Measurements from ENCODE around the gene P4HB.
"Not testable (repeated sequence)": the region's sequence is repeated elsewhere in the genome, so short reads cannot be mapped to it uniquely, and the experiment has no call there.

The P4HB gene

GRCh38 chr17:81840826-81841778, 19.2 kb downstream of the P4HB start:
- ChIA-PET POLR2A (interaction anchor here (0.9 to 3.0 kb wide), 5 partner anchors 8 to 182 kb away, joined by 4 to 8 read pairs (median 4); partner anchors contain the start of genes CENPX, LRRC45, MCRIP1 and P4HB), CTCF (no interaction called here)
- TF ChIP-seq BHLHE40 (IDR thresholded peaks at IDR 0.05; ENCODE audit: borderline replicate concordance) (no peak), CTBP1 (IDR thresholded peaks at IDR 0.05; ENCODE audit: borderline replicate concordance) (no peak)
- no peak for DNase-seq (ENCODE audit: extremely low spot score)

- POLR2A ChIA-PET = interaction anchor here (1.1 to 3.0 kb wide), 2 partner anchors 11 to 21 kb away, joined by 3 to 7 read pairs; partner anchors contain the start of gene P4HB
- CTCF ChIA-PET; DNase-seq (ENCODE audit: extremely low spot score): not testable (repeated sequence)
Observed at GRCh38 chr17:81840059-81840458, 20.3 kb downstream of the P4HB start.

DNA sequence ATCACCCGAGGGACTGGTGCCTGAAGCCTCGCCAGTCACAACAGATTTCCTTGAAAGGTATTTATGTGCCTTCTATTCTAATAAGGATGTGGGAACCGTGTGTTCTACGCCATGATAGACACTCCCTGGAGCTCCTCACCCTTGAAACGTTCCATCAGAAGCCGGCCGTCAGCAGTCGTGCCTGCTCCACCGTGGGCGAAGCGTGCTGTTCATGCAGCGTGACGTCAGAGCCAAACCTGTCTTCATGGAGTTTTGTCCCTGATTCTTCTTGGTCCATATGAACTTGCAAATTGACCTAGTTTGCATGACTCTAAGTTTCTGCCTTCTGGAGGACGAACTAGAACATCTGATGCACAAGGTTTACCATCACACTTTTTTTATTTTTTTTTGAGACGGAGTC, 21.0 kb downstream of the P4HB start:
- no peak for DNase-seq (ENCODE audit: extremely low spot score)
- ChIA-PET POLR2A (interaction anchor here (1.1 to 3.0 kb wide), 2 partner anchors 11 to 21 kb away, joined by 3 to 7 read pairs; partner anchors contain the start of gene P4HB), CTCF (interaction anchor here (1.0 kb wide), 1 partner anchor 15 kb away, joined by 3 read pairs; no protein-coding TSS in a partner anchor)
- no peak for TF ChIP-seq FOXK2 (IDR thresholded peaks at IDR 0.05)
- TF ChIP-seq PKNOX1 (IDR thresholded peaks at IDR 0.05) = no peak
- TF ChIP-seq L3MBTL2 (conservative IDR thresholded peaks at IDR 0.05) = no peak
- TF ChIP-seq CTBP1 (IDR thresholded peaks at IDR 0.05; ENCODE audit: borderline replicate concordance) = no peak
- no peak for TF ChIP-seq SP1 (IDR thresholded peaks at IDR 0.05)
- TF ChIP-seq ARNT (IDR thresholded peaks at IDR 0.05) = no peak
- no peak for TF ChIP-seq NFRKB (IDR thresholded peaks at IDR 0.05)

- ChIA-PET CTCF (interaction anchor here (1.0 kb wide), 1 partner anchor 16 kb away, joined by 3 read pairs; no protein-coding TSS in a partner anchor), POLR2A (interaction anchor here (1.0 kb wide), 1 partner anchor 87 kb away, joined by 3 read pairs; no protein-coding TSS in a partner anchor)
- no peak for DNase-seq (ENCODE audit: extremely low spot score)
- TF ChIP-seq FOXM1 (IDR thresholded peaks at IDR 0.05; ENCODE audit: borderline replicate concordance) (no peak), NFRKB (IDR thresholded peaks at IDR 0.05) (no peak), ELF4 (IDR thresholded peaks at IDR 0.05) (no peak), ARNT (IDR thresholded peaks at IDR 0.05) (no peak), FOXA1 (IDR thresholded peaks at IDR 0.05) (no peak), SUZ12 (IDR thresholded peaks at IDR 0.05) (no peak), SP1 (IDR thresholded peaks at IDR 0.05) (no peak)
Observed at GRCh38 chr17:81838753-81839255, 21.5 kb downstream of the P4HB start.

DNA sequence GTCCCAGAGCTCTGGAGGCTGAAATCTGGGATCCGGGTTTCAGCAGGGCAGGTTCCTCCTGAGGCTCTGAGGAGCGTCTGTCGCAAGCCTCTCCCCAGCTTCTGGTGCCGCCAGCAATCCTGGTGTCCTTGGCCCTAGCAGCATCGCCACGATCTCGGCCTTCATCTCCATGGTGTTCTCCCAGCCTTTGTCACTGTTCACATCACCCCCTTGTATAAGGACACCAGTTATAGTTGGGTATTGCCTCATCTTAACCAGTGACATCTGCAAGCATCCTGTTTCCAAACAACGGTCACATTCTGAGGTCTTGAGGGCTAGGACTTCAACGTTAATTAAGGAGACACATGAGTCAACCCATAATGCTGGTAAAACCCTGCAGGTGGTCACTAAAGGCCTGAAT, 22.7 kb downstream of the P4HB start:
- no peak for DNase-seq (ENCODE audit: extremely low spot score)
- ChIA-PET CTCF (no interaction called here), POLR2A (interaction anchor here (1.0 kb wide), 1 partner anchor 89 kb away, joined by 3 read pairs; no protein-coding TSS in a partner anchor)
- no peak for TF ChIP-seq CTBP1 (IDR thresholded peaks at IDR 0.05; ENCODE audit: borderline replicate concordance)
- TF ChIP-seq TARDBP (IDR thresholded peaks at IDR 0.05) = no peak
- TF ChIP-seq LEF1 (IDR thresholded peaks at IDR 0.05; ENCODE audit: borderline replicate concordance) = no peak
- TF ChIP-seq ARNT (IDR thresholded peaks at IDR 0.05) = no peak
- no peak for TF ChIP-seq BHLHE40 (IDR thresholded peaks at IDR 0.05; ENCODE audit: borderline replicate concordance)
- no peak for TF ChIP-seq SUZ12 (IDR thresholded peaks at IDR 0.05)
- no peak for TF ChIP-seq SP1 (IDR thresholded peaks at IDR 0.05)
- TF ChIP-seq FOXM1 (IDR thresholded peaks at IDR 0.05; ENCODE audit: borderline replicate concordance) = no peak
- no peak for TF ChIP-seq NFRKB (IDR thresholded peaks at IDR 0.05)
- no peak for TF ChIP-seq ELF4 (IDR thresholded peaks at IDR 0.05)

- DNase-seq (ENCODE audit: extremely low spot score) = no peak
- POLR2A ChIA-PET = interaction anchor here (2.2 to 3.1 kb wide), 2 partner anchors 26 to 27 kb away, joined by 11 to 18 read pairs; partner anchors contain the start of gene P4HB
- CTCF ChIA-PET = no interaction called here
- TF ChIP-seq SUZ12 (IDR thresholded peaks at IDR 0.05) (no peak), ZNF384 (IDR thresholded peaks at IDR 0.05) (no peak), PKNOX1 (IDR thresholded peaks at IDR 0.05) (no peak), SP1 (IDR thresholded peaks at IDR 0.05) (no peak), HDGF (IDR thresholded peaks at IDR 0.05; ENCODE audit: borderline replicate concordance) (no peak), ELF4 (IDR thresholded peaks at IDR 0.05) (no peak), BHLHE40 (IDR thresholded peaks at IDR 0.05; ENCODE audit: borderline replicate concordance) (no peak), ARNT (IDR thresholded peaks at IDR 0.05) (no peak), FOXA1 (IDR thresholded peaks at IDR 0.05) (no peak), FOXK2 (IDR thresholded peaks at IDR 0.05) (no peak), CTBP1 (IDR thresholded peaks at IDR 0.05; ENCODE audit: borderline replicate concordance) (no peak), TARDBP (IDR thresholded peaks at IDR 0.05) (no peak)
Observed at GRCh38 chr17:81834831-81835267, 25.5 kb downstream of the P4HB start, which contains the start of gene PPP1R27. Gene PPP1R27 (minus strand): TSS chr17:81835050. CDS start chr17:81834953, 97 bp downstream.
